Lower lobe of right lung (tissue), 2 donors: ENCODE results near the gene BEND7. TPM values are rescaled to one million over a fixed set of nuclear protein-coding genes. Genes with fewer than 3 reads are reported as not detected.

Experiments
- ATAC-seq, 2 donors: fragments of 200-7000 bp; cut with Tn5 transposase; one replicate each; pipeline ENCODE4 v1.9.1; 2020 to 2022; ENCODE audit warnings: mild to moderate bottlenecking in 2 of 2, moderate library complexity in 2 of 2
- DNase-seq: peaks from one replicate; pipeline ENCODE4 v3.0.0-alpha.2; 2020
- H3K27ac ChIP-seq: fragments of 200-600 bp; one replicate; pipeline ENCODE4 v1.8.0; 2022
- H3K27me3 ChIP-seq: fragments of 200-600 bp; one replicate; pipeline ENCODE4 v1.8.0; 2022; ENCODE audit warnings: low read depth
- H3K36me3 ChIP-seq: fragments of 200-600 bp; one replicate; pipeline ENCODE4 v1.8.0; 2022; ENCODE audit warnings: mild to moderate bottlenecking
- H3K4me1 ChIP-seq: fragments of 200-600 bp; one replicate; pipeline ENCODE4 v1.8.0; 2022
- H3K4me3 ChIP-seq: fragments of 200-600 bp; one replicate; pipeline ENCODE4 v1.8.0; 2022; ENCODE audit warnings: mild to moderate bottlenecking
- H3K9me3 ChIP-seq: fragments of 200-600 bp; one replicate; pipeline ENCODE4 v1.8.0; 2022
- intact Hi-C: fragments of 100-400 bp; cut with DNase I; formaldehyde crosslinking; loops from one replicate; pipeline ENCODE4 v1.11.0; 2022
- total RNA-seq: library from RNA; stranded (reverse); fragmentation: NEBNext Ultra II Directional; extraction: Animal tissue kit (Norgen Biotek cat#: 25700); gene quantifications from one replicate; pipeline ENCODE4 v1.2.1, GENCODE V29; 2021
- TF ChIP-seq, protein P1 (sequence below): fragments of 200-600 bp; IDR thresholded peaks from one replicate; pipeline ENCODE4 v1.8.0; 2022; ENCODE audit warnings: antibody characterized with exemption, mild to moderate bottlenecking
- donor health status: DM: no; HTN: yes; CAD: no; lungs with severe emphysema.

BEND7 gene
- total RNA-seq, 1 donor from 2014 or later = 16.9 TPM

- ATAC-seq (no peak), DNase-seq (no peak)
- TF ChIP-seq, protein P1, sequence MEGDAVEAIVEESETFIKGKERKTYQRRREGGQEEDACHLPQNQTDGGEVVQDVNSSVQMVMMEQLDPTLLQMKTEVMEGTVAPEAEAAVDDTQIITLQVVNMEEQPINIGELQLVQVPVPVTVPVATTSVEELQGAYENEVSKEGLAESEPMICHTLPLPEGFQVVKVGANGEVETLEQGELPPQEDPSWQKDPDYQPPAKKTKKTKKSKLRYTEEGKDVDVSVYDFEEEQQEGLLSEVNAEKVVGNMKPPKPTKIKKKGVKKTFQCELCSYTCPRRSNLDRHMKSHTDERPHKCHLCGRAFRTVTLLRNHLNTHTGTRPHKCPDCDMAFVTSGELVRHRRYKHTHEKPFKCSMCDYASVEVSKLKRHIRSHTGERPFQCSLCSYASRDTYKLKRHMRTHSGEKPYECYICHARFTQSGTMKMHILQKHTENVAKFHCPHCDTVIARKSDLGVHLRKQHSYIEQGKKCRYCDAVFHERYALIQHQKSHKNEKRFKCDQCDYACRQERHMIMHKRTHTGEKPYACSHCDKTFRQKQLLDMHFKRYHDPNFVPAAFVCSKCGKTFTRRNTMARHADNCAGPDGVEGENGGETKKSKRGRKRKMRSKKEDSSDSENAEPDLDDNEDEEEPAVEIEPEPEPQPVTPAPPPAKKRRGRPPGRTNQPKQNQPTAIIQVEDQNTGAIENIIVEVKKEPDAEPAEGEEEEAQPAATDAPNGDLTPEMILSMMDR = no peak
- H3K4me1 ChIP-seq = no peaks in the 10 kb centered on the region
- no peak overlapping the region for H3K4me3 ChIP-seq
- H3K27ac ChIP-seq = no peak overlapping the region
- H3K9me3 ChIP-seq = no peaks in the 10 kb centered on the region
- intact Hi-C loops = no loop called here
- peaks cover 7% of the 10 kb centered on the region for H3K36me3 ChIP-seq
- H3K27me3 ChIP-seq = no peaks in the 10 kb centered on the region
These were observed 66.3 kb downstream of the BEND7 start for GRCh38 chr10:13462551-13462950.

DNA sequence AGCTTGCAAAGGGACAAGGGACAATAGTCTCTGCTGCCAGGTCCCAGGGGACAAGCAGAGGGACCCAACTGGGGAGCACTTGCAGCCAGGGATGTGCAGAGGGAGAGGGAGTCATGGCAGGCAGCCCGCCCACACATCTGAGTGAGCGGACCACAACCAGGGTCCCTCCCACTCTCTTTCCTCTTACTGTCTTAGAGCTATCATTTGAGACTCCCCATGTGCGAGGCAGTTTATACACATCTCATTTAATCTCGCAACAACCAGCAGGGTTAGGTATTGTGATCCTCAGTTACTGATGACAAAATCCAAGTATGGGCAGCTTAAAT lies 70.2 kb downstream of the BEND7 start:
- H3K27me3 ChIP-seq = no peaks in the 10 kb centered on the region
- peaks cover 7% of the 10 kb centered on the region for H3K36me3 ChIP-seq
- intact Hi-C loops = no loop called here
- ATAC-seq (no peak), DNase-seq (no peak)
- TF ChIP-seq, protein P1 = no peak
- H3K4me1 ChIP-seq = no peaks in the 10 kb centered on the region
- H3K9me3 ChIP-seq = no peaks in the 10 kb centered on the region
- no peak overlapping the region for H3K4me3 ChIP-seq
- H3K27ac ChIP-seq = no peak overlapping the region

- no peaks in the 10 kb centered on the region for H3K9me3 ChIP-seq
- H3K4me3 ChIP-seq = no peak overlapping the region
- H3K27me3 ChIP-seq = no peaks in the 10 kb centered on the region
- DNase-seq (no peak), ATAC-seq (no peak)
- peaks cover 7% of the 10 kb centered on the region for H3K36me3 ChIP-seq
- no peaks in the 10 kb centered on the region for H3K4me1 ChIP-seq
- no peak overlapping the region for H3K27ac ChIP-seq
- intact Hi-C loops = no loop called here
- TF ChIP-seq, protein P1 = no peak
These were observed 70.7 kb downstream of the BEND7 start for GRCh38 chr10:13457958-13458686.

DNA sequence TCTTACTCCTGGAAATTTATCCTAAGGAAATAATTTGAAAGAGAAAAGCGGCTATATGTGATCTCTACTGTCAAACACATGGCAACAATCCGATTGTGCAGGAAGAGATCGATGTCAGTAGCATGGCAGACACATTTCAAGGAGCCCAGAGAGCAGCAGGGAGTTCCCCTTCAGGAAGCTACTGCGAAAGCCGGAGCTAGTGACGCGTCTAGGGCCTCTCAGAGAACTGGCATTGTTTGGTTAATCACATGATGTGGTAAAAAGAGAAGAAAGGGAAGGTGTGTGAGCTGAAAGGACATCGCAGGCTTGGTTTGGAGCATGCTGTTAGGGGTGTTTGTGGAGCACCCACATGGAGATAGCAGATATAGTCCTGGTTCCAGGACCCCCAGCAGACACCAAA lies 74.9 kb downstream of the BEND7 start:
- Histone ChIP-seq H3K9me3 (no peaks in the 10 kb centered on the region), H3K4me3 (no peak overlapping the region), H3K4me1 (no peaks in the 10 kb centered on the region), H3K27ac (no peak overlapping the region), H3K36me3 (no peaks in the 10 kb centered on the region), H3K27me3 (no peaks in the 10 kb centered on the region)
- peak; percentile 54 for ATAC-seq
- intact Hi-C loops = no loop called here
- TF ChIP-seq, protein P1 = no peak
- DNase-seq = no peak

DNA sequence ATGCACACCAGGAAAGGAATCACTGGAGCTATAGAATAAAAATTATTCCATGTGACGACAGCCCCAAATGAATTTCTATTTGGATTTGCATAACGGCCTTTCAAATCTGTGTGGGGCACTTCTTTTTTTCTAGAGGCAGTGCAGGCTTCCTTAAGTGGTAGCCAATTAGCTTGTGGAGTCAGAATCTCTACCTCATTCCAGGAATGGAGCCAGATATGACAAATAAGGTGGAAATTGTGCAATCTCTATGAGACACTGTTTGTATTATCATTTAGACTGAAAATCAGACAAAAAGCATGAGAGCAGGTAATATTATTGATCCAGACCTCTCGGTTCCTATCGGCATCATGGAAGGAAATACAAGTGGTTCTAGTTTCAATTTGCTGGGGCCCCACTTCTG lies 78.7 kb downstream of the BEND7 start:
- intact Hi-C loops = no loop called here
- H3K4me3 ChIP-seq = no peak overlapping the region
- H3K9me3 ChIP-seq = no peaks in the 10 kb centered on the region
- ATAC-seq = no peak
- H3K27ac ChIP-seq = no peak overlapping the region
- H3K4me1 ChIP-seq = no peaks in the 10 kb centered on the region
- TF ChIP-seq, protein P1 = no peak
- peaks cover 14% of the 10 kb centered on the region for H3K36me3 ChIP-seq
- DNase-seq = no peak
- H3K27me3 ChIP-seq = no peaks in the 10 kb centered on the region
